Cardiac fibroblast (primary cell): ENCODE measurements around the gene APRT.

Experiments used
- DNase-seq, 2 donors: peaks; one replicate each; pipeline versions ENCODE4 v3.0.0 to v3.0.0-alpha.2; 2010; ENCODE audit warnings: low read depth in 2 of 2
- H3K4me3 ChIP-seq, 2 donors: replicated peaks in 1 of 2; 1 replicate in 1 of 2; 2 replicates in 1 of 2; pipeline ENCODE4 v1.5.1; 2011; ENCODE audit warnings: low read depth in 2 of 2, low read length in 2 of 2, mild to moderate bottlenecking in 2 of 2, moderate library complexity in 1 of 2
- CTCF ChIP-seq: IDR thresholded peaks from one replicate; pipeline ENCODE4 v1.5.1; 2011; ENCODE audit warnings: low read depth, mild to moderate bottlenecking, low read length, inconsistent platforms

APRT gene

GRCh38 chr16:88807626-88808453 lies 3.9 kb downstream of the APRT start:
- DNase-seq, result no peak
- H3K4me3 ChIP-seq, result no peak overlapping the region

GRCh38 chr16:88807142-88807625 lies 4.5 kb downstream of the APRT start:
- DNase-seq, result no peak
- H3K4me3 ChIP-seq, result no peak overlapping the region
- no peak for TF ChIP-seq CTCF

More at GRCh38 chr16:88807626-88808453, 3.9 kb downstream of the APRT start:
- TF ChIP-seq CTCF, result no peak

- no peak for DNase-seq
- H3K4me3 ChIP-seq, result no peak overlapping the region
- no peak for TF ChIP-seq CTCF
Observed at GRCh38 chr16:88806491-88807111, 5.1 kb downstream of the APRT start.

- TF ChIP-seq CTCF, result no peak
- DNase-seq, result no peak
- H3K4me3 ChIP-seq, result no peak overlapping the region
Observed at GRCh38 chr16:88805887-88806393, 5.8 kb downstream of the APRT start.

GRCh38 chr16:88805340-88805715 lies 6.4 kb downstream of the APRT start:
- no peak for DNase-seq
- H3K4me3 ChIP-seq, result no peak overlapping the region
- TF ChIP-seq CTCF, result no peak

- peak overlapping the region; percentile 35 to 64 for H3K4me3 ChIP-seq
- TF ChIP-seq CTCF, result no peak
- no peak for DNase-seq
Observed at GRCh38 chr16:88804552-88805339, 7.0 kb downstream of the APRT start.
